Kasumi-1 (cell line): ENCODE results near the gene SREBF1.

Experiments
- DNase-seq, 2 experiments: peaks; one replicate each; lab custom pipeline; 2025; lab: John Stamatoyannopoulos, UW

Gene SREBF1

DNA sequence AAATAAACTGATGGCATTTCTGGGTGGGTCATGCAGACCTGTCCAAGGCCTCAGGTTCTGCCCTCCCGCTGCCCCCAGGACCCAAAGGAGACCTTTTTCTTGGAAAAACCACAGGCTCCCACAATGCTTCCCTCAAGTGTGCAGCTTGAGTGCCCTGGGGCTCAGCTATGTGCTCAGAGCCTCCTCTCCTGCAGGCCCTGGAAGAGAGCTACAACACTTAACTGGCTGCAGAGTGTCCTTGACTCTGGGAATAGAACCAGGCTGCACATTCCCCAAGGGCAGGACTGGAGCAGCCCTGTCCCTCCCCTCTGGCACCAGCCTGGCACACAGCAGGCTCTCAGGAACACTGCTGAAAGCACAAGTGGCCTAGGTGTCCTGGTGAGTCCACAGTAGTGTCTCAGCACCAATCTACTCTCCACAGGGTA lies 4.8 kb upstream of the SREBF1 start:
- no peak for DNase-seq

DNA sequence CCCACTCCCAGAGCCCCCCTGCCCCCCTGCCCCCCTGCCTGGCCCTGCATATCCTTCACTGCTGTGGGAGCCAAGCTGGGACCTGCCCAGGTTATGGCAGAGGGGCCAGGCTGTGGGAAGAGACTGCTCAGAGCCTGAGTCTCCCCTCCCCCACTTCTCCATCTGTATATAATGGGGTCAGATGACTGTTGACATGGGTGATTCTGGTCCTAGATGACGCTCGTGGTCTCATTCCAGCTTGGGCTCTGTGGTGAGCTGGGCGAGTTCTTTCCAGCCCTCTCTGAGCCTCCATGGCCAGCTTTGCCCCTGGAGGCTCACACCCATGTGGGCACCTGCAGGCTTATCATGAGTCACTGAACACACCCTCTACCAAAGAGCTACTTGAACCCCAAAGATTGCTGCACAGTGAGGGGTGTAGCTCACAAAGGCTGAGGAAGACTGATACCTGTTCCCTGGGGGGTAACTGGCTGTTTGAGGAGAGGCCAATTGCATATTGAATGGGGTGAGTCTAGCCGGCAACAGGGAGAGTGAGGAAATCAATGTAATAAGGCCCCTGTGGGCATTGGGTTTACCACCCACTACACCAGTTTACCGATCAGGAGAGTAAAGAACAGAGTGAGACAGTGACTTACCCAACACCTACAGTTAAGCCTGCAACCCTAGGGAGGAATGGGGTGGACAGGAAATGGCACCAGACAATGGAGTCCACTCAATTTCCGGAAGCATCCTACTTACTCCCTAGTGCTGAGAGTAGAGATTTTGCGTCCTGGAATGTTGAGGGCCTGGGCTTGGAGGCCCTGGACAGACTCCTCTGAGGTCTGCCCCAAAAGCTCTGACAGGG lies 4.2 kb upstream of the SREBF1 start:
- no peak for DNase-seq

DNA sequence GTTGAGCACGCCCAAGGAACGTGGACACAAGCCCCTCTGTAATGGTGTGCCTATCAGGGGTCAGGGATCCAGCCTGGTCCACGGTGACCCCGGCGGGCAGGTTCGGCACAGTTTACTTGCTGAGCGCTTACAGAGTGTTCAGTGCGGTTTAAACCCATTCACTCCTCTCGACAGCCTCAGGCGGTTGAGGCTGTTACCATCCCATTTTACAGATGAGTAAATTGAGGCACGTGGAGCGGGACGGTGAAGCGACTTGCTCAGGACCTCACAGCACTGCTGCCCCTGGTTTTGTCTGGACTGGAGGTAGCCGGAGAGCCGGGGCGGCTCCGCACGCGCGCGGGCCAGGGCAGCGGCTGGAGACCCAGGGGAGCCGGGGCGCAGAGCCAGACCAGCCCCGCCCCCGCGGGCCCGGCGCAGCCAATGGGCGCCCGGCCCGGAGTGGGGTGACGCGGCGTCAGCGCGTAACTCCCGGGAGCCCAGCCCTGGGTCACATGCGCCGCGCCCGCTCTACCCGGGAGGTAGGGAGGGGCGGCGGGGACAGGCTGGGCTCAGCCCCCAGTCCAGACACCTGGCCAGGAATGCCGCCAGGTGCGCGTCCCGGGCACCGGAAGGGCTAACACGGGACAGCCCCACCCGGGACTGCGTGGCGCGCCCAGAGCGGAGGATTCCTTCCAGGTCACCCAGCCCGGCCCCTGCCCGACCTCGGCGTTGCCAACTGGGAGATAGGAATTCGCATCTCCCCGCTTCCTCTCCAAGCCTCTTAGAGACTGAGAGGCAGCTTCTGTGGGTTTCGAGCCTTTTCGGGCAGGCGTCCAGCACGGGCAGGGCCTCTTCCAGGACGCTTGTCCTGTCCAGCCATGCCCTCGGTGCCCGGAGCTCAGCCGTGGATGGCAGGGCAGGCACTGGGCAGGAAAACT lies 3.3 kb upstream of the SREBF1 start:
- peak; percentile 33 to 37 for DNase-seq

DNA sequence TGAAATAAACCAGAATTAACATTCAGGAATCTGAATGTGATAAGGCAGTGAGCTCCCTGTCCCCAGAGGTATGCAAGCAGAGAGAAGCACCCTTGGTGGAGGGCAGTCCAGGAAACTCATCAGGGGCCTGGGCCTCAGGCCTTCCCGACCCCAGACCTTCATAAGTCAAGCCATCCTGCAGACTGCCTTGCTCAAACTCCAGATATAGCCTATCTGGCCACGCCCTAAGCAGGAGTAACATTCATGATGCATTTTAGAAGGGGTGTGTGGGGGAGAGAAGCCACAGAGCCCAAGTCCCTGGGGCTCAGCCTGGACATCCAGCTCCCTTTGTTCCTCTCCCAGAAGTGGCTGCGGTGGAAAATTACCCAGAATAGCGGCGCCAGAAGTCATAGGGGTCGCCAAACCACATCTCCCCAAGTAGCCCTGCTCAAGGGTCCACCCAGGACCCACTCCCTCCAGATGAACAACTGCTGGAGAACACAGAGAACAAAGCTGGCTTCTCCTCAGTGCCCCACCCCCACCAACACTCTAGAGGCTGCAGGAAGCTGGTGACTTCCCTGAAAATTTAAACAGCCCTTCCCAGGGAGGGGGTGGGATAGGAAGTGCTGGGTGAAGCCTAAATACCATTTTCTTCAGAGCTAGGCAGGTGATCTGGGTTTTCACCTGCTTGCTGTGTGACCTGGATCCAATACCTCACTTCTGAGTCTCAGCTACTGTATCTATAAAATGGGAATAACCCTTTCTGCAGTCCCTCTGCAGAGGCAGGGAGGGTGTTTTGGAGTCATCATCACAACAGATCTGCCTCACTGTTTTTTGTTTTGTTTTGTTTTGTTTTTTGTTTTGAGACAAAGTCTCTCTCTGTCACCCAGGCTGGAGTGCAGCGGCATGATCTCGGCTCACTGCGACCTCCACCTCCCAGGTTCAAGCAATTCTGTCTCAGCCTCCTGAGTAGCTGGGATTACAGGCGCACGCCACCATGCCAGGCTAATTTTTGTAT lies 1.5 kb upstream of the SREBF1 start:
- DNase-seq, result peak; percentile 26 to 34

DNA sequence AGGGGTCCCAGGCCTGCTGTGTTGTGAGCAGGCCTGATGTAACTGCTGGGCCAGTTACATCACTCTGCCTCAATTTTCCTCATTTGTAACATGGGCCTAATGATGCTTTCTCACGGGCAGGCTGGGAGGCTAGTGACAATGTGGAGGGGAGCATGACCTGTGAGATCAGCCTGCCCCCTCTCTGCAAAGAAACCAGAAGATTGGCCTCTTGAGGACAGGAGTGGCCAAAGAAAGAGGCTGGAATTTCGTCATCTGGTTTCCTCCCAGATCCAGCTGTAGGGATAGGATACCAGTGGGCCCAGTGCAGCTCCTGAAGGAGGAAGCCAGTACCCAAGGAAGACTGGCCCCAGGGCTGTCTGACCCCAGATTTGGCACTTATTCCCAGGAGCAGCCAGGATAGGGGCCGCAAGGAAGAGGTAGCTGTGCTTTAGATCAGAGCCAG lies 615 bp upstream of the SREBF1 start:
- no peak for DNase-seq

DNA sequence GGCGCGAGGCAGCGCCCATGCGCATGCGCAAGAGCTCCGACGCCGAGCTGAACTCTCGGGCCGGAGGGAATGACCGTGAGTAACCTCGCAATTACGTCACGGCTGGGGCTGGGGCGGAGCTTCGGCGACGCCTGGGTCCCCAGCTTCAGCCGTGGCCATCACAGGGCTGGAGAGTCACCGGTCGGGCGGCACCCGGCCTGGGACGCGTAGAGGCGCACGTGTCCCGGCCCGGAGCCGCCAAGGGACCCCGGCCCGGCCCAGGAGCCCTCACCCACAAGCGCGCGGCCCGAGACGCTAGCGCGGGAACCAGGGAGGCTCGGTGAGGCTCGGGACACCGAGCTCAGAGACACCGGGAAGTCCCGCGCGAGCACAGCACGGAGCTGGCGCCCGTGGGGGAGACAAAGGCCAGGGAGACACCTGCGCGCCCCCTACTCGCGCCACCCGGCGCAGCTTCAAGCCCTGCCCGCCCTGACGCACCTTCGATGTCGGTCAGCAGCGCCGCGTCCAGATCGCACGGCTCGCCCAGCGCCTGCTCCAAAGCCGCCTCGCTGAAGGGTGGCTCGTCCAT lies 452 bp downstream of the SREBF1 start:
- peak; percentile 59 to 63 for DNase-seq

DNA sequence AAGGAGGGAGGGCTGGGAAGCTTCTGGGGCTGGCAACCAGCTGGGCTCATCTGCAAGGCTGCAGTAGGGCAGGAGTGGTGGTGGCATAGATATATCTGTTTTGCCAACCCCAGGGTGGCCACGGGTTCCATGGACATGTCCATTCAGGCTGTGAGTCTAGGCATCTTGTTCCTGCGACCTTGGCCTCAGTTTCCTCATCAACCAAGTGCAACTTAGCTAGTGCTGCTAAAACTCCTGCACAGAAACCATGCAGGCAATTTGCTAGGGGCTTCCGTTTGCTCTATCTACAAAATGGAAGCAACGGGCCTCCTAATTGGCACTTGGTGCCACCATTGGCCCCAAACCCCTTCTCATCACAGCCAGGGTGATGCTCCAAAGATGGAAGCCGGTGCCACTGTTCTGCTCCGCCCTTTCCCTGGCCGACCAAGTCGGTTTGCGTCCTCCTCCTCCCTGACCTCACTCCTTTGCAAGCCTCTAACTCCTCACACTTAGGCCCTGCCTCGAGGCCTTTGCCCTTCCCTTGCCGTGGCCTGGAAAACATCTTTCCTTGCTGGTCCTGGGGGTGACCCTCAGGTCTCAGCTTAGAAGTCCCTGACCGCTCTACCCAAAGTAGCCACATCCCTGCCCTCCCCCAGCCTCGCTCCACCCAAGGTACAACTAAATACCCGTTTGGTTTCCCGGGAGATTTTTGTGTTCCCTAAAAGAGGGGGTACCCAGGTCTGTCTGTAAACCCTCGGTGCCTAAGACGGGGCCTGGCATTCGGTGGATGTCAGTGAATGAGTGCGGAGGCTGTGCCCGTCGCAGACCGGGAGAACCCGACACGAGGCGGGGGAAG lies 1.2 kb downstream of the SREBF1 start:
- no peak for DNase-seq

DNA sequence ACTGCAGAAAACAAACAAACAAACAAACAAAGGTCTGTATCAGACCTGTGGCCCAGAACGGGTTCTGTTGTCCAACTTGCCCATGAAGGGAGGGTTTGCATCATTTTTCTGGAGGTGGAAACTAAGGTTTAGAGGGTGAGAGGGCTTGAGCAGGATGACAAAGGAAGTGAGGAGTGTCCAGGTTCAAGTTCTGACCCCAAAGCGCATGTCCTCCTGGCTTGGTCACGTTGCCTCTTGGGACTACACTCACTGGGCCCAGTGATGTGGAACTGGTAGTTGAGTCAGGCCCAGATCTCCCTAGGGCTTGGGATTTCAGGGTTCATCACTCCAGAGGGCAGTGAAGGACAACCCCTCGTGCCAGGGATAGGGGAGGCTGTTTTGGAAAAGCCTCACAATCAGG lies 1.8 kb downstream of the SREBF1 start:
- DNase-seq, result no peak

DNA sequence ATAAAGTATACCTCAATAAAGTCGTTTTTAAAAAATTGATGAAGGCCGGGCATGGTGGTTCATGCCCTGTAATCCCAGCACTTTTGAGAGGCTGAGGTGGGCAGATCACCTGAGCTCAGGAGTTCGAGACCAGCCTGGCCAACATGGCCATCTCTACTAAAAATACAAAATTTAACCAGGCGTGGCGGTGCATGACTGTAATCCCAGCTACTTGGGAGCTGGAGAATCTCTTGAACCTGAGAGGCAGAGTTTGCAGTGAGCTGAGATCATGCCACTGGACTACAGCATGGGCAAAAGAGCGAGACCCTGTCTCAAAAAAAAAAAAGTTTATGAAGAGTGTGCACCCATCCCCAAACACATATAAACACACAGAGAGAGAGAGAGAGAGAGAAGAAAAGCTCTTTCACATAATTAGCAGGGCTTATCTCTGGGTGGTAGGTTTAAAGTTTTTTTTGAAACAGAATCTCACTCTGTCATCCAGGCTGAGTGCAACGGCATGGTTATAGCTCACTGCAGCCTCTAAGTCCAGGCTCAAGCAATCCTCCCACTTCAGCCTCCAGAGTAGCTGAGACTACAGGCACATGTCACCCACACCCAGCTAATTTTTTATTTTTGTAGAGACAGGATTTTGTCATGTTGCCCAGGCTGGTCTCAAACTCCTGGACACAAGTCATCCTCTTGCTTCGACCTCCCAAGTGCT lies 3.0 kb downstream of the SREBF1 start:
- DNase-seq, result no peak

DNA sequence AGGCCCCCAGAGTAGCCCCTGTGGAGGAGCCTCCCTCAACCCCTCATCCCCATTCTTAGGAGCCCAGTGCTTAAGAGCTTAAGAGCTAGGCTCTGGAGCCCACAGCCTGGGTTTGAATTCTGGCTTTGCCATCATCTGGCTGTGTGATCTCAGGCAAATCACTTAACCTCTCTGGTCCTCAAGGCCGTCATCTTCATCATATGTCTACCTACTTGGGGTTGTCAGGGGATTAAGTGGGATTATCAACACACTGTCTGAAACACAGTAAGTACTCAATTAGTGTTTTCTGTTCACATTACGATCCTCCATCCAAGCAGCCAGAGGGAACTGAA lies 4.8 kb downstream of the SREBF1 start:
- DNase-seq, result no peak

DNA sequence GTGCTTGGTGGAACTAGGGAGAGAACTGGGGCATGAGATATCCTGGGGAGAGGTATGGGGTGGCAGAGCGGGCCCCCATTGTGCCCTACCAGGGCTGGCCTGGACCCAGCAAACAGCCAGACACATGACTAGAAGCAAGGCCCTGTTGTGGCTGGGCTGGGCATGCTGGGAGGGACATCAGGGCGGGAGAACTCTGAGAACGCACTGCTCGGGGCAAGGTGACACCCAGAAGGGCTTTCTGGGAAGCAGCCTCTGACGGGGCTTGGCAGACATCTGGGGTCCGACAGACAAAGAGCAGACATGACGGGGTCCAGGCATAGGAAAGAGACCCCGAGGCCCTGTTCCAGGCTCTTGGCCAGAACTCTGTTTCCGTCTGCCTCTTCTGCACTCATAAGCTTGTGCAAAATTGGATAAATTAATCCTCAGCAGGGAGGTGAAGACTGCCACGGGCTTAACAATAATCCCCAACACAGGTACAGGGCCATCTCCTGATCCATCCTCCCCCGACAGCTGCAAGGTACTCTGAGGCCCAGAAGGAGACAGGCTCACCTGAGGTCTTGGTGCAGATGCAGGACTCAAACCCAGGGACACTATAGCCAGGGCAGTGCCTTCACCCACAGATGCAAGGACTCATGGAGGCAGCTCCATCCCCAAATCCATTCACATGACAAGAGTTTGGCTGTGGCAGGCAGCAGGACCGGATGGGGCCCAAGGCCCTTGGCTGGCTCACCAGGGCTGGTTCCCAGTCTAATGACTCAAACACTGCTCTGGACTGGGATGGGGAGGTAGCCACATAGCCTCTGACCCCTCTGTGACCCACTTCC lies 5.4 kb downstream of the SREBF1 start:
- DNase-seq, result no peak

DNA sequence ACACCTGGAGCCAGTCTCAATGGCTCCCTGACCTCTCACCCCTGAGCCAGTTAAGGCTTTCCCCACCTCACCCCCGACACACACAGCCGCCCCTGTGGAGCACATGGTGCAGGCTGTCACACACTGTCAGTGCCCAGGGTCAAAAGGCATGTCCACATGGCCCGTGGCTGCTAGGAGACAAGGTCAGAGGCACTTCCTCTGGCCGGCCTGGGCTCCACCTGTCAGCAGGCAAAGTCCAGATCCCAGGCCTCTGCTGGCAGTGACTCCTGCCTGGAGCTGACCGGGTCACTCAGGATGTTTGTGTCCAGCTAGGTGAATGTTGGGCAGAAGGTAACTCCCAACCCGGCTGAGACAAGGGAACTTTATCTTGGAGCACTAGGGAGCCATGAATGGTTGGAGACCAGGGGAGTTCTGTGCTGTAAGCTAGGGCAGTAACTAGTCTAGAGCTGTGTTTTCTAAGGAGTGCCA lies 6.0 kb downstream of the SREBF1 start:
- DNase-seq, result no peak

DNA sequence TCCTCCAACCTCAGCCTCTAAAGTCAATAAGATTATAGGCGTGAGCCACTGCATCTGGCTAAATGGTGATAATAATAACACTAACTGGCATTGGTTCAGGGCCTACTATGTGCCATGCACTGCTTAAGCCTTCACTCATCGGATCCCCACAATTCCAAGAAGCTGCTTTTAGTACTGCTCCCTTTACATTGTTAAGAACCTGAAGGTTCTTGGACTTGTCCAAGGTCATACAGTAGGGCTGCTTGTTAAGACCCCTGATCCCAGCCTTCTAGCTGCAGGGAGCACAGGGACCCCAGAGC lies 6.6 kb downstream of the SREBF1 start:
- DNase-seq, result no peak

DNA sequence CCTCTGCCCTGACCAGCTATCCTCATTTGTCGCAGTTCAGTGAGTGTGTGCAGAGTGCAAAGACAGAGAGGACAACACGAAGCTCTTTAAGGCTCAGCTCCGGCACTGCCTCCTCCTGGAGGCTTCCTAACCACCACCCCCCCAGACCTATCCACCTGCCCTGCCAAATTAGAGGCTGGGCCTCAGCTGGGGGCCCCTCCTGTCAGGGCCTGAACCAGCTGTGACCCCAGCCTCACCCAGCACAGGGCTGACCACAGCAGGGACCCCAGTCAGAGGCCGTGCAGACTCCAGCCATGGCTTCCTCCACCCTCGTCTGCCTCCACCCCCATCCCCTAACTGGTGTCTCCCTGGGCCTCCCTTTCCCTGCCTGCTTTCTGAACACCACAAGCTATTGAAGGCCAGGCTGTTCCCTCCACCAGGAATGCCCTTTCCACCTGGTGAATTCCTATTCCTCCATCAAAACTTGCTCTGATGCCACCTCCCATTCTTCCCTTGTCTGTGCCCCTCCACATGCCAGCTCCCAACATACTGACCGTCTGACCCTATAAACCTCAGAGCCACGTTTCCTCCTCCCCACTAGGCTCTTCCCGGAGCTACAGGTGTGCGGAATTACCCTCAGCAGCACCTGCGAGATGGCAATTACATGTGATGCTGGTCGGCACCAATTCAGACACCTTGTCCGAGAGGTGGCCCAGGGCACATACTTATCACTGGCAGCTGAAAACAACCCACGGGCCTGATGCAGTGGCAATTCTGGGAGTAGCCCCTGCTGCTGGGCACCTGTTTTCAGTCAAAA lies 8.8 kb downstream of the SREBF1 start:
- DNase-seq, result no peak

DNA sequence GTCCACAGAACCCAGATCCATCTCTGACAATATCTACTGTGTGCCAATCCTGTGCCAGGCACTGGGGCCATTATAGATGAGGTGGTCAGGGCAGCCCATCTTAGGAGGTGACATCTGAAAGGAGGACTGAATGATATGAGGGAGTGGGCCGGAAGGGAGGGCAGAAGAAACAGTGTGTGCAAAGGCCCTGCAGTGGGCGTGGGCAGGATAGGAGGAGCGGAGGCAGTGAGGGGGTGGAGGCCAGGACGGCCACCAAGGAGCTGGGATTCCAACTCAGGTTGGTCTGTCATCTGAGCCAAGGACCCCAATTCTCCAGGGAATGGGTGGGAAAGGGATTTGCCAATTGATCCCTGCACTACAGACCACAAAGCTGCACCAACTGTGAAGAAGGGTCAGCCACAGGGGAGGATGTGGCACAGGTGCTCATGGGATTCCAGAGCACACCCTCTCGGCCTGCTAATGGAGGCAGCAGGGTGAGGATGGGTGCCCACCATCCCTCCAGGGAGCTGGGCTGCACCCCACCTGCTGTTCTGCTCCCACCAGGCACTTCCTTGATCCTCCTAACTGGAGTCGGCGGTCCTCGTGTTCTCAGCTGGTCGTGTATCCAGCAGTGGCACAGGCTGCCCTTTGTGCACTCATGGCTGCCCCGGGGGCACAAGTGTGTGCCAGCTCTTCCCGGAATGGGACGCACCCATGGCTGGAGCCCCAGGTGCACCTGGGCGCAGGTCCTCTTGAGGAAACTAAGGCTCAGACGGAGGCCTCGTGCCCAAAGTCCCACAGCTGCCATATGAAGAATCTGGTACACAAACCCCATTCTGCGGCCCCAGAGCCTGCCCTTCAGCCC lies 9.6 kb downstream of the SREBF1 start:
- DNase-seq, result no peak

DNA sequence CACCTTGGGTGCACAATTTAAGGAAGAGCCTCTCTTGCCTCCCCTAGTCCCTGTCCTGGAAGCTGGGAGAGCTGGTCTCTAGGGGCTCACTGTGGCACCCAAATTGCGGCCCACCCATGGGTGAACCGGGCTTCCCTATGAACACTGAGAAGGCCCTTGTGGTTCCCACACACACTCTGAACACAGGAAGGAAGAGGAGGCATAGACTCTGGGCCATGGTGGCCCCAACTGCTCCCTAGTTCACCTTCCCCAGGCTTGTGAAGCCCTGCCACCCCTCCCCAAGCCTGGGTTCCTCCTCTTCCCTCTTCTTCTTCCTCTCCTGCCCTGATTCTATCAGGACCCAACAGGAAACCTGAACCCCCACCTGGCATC lies 10.5 kb downstream of the SREBF1 start:
- DNase-seq, result peak in 1 of 2 experiments; percentile 22
